Esophagus squamous epithelium (tissue), 5 donors: ENCODE results near the gene ATF2. TPM values are rescaled to one million over a fixed set of nuclear protein-coding genes. Genes with fewer than 3 reads are reported as not detected.
A peak's percentile ranks its signal among the peaks of the same experiment; 100 is the strongest.

Experiments
- DNase-seq: peaks from one replicate; lab custom pipeline; 2025; lab: John Stamatoyannopoulos, UW
- H3K27ac ChIP-seq, 4 donors: fragments of 200-600 bp; sonication (generic); one replicate each; pipeline ENCODE4 v1.5.1; 2016 to 2019; ENCODE audit warnings: mild to moderate bottlenecking in 1 of 4
- H3K27me3 ChIP-seq, 4 donors: fragments of 200-600 bp; sonication (generic); 1 replicate in 3 of 4; 2 replicates in 1 of 4; pipeline versions ENCODE4 v1.5.1 to v1.6.0; 2017 to 2021; ENCODE audit warnings: antibody characterized with exemption in 1 of 4
- H3K36me3 ChIP-seq, 3 donors: fragments of 200-600 bp; sonication (generic); one replicate each; pipeline ENCODE4 v1.5.1; 2016 to 2019
- H3K4me1 ChIP-seq, 3 donors: fragments of 200-600 bp; sonication (generic); one replicate each; pipeline ENCODE4 v1.5.1; 2017 to 2019
- H3K4me3 ChIP-seq, 4 donors: fragments of 200-600 bp; sonication (generic); 1 replicate in 3 of 4; 2 replicates in 1 of 4; pipeline ENCODE4 v1.5.1; 2016 to 2019; ENCODE audit warnings: mild to moderate bottlenecking in 2 of 4, moderate library complexity in 1 of 4
- H3K9me3 ChIP-seq, 3 donors: fragments of 200-600 bp; sonication (generic); one replicate each; pipeline ENCODE4 v1.5.1; 2016 to 2019
- POLR2A ChIP-seq, 4 donors: fragments of 450-650 bp; IDR thresholded peaks; one replicate each; pipeline ENCODE4 v1.6.1; 2017; ENCODE audit warnings: antibody characterized with exemption in 4 of 4, mild to moderate bottlenecking in 4 of 4, moderate library complexity in 3 of 4
- WGBS, 2 donors: methylation state at CpG; one replicate each; pipeline ENCODE4 v1.1.5; 2018; 5-methylcytosine and 5-hydroxymethylcytosine counted together
- intact Hi-C: fragments of 100-400 bp; cut with DNase I; formaldehyde crosslinking; loops from one replicate; pipeline ENCODE4 v1.15.0; 2022
- total RNA-seq, 4 donors: library from RNA; depleted of rRNA; stranded (reverse); fragments of >200 nt; gene quantifications; one replicate each; pipeline ENCODE4 v1.1.0, GENCODE V29; 2016
- TF ChIP-seq, protein P1 (sequence below), 6 experiments: fragments of 450-650 bp in 4 of 6; fragments of 200-600 bp in 2 of 6; sonication (generic) in 2 of 6; IDR thresholded peaks; one replicate each; pipeline ENCODE4 v1.5.1; 2016 to 2019; ENCODE audit warnings: antibody characterized with exemption in 6 of 6, mild to moderate bottlenecking in 4 of 6, moderate library complexity in 4 of 6
- donor health status: DM: yes; HTN: yes; CAD: no.

ATF2 gene, protein sequence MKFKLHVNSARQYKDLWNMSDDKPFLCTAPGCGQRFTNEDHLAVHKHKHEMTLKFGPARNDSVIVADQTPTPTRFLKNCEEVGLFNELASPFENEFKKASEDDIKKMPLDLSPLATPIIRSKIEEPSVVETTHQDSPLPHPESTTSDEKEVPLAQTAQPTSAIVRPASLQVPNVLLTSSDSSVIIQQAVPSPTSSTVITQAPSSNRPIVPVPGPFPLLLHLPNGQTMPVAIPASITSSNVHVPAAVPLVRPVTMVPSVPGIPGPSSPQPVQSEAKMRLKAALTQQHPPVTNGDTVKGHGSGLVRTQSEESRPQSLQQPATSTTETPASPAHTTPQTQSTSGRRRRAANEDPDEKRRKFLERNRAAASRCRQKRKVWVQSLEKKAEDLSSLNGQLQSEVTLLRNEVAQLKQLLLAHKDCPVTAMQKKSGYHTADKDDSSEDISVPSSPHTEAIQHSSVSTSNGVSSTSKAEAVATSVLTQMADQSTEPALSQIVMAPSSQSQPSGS
- total RNA-seq: 10 to 100 TPM in 3 of 4 donors, 1 to 10 TPM in 1; 9.9 to 40.1 (median 18.0) TPM

DNA sequence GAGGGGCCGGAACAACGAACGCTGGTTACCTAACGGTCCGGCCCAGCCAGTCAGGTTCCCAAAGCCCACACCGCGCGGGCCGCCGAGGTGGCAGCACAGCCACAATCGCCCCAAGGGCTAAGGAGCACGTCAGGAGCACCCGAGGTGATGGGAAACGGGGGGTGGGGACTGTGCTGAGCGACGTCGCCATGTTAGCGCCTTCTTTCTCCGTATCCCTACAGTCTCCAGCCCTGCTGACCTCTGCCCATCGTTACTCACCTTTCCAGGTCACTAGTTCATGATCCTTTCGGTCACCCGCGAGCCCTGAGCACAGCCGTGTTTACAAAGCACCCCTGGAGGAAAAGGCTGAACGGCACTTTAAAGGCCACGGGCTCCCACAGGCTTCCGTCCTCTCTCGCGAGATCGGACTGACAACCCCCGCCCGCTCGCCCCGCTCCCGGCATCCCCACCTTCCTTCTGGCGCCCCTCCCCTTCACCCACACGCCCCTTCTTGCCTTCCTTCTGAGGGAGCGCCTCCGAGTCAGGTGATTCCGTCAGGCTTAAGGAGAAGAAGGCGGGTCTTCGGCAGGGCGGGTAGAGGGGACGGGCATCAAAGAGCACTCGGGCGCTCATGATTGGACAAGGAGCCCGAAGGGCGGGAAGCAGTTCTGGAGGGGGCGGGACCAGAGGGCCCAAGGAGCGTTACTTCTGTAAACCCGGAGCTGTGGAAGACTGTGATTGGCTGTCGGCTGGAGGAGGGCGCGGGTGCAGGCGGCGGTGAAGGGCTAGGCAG, at the start of gene ATF2:
Gene ATF2 (minus strand): TSS at position 412 of the 772 bp plus-strand sequence. CDS start 31,760 bp downstream, outside the sequence.
- Histone ChIP-seq H3K4me1 (peaks cover 0 to 30% (median 8%) of the 10 kb centered on the region in 3 donors), H3K36me3 (peaks cover 0 to 6% (median 0%) of the 10 kb centered on the region in 3 donors), H3K9me3 (no peaks in the 10 kb centered on the region), H3K4me3 (peak within 1 kb of the TSS; percentile 77 to 89 (median 79)), H3K27ac (peak within 1 kb of the TSS; percentile 90 to 97 (median 94)), H3K27me3 (no peaks in the 10 kb centered on the region)
- TF ChIP-seq, protein P1, sequence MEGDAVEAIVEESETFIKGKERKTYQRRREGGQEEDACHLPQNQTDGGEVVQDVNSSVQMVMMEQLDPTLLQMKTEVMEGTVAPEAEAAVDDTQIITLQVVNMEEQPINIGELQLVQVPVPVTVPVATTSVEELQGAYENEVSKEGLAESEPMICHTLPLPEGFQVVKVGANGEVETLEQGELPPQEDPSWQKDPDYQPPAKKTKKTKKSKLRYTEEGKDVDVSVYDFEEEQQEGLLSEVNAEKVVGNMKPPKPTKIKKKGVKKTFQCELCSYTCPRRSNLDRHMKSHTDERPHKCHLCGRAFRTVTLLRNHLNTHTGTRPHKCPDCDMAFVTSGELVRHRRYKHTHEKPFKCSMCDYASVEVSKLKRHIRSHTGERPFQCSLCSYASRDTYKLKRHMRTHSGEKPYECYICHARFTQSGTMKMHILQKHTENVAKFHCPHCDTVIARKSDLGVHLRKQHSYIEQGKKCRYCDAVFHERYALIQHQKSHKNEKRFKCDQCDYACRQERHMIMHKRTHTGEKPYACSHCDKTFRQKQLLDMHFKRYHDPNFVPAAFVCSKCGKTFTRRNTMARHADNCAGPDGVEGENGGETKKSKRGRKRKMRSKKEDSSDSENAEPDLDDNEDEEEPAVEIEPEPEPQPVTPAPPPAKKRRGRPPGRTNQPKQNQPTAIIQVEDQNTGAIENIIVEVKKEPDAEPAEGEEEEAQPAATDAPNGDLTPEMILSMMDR (IDR thresholded peaks at IDR 0.05): peak in 1 of 6 experiments; percentile 4
- peak in 3 of 4 donors; percentile 5 to 80 (median 59) for TF ChIP-seq POLR2A (IDR thresholded peaks at IDR 0.05)
- WGBS, 2 donors: 0% methylated on average over 11 to 32 of the region's 56 CpGs
- peak; percentile 98 for DNase-seq
- intact Hi-C loops: no loop called here

DNA sequence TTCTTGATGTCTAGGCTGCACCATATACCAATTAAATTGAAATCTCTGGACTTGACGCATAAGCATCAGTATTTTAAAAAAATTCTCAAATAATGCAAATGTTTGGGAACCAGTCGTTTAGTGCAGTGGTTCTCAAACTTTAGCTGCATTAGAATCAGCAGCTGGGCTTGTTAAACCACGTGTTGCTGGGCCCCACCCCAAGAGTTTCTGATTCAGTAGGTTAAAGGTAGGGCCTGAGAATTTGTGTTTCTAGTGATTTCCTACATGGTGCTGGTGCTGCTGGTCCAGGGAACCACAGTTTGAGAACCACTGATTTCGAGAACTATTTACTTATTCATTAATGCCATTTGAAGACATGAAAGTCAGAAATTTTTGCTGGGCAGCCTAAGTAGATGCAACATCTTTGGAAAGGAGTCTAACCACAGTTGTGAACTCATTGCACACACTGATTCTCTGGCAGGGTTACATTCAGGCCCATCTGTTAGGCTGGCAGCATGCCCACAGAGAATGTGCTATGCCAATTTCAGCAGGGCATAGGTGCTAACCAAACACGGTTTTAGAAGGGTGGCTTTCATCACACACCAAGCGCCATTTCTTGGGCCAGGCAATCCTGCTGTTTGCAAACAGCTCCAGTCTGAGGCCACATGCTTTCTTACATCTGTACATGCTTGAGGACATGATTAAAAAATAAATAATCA, 39.9 kb upstream of the ATF2 start:
- no peak overlapping the region for H3K27ac ChIP-seq
- H3K27me3 ChIP-seq: peaks cover 0 to 4% (median 0%) of the 10 kb centered on the region in 4 donors
- 63 to 71% methylated on average over 6 of the region's 6 CpGs for WGBS, 2 donors
- H3K4me1 ChIP-seq: no peaks in the 10 kb centered on the region
- H3K36me3 ChIP-seq: no peaks in the 10 kb centered on the region
- no peak for DNase-seq
- no peak overlapping the region for H3K4me3 ChIP-seq
- H3K9me3 ChIP-seq: no peaks in the 10 kb centered on the region
- intact Hi-C loops: no loop called here
- TF ChIP-seq, protein P1 (IDR thresholded peaks at IDR 0.05): no peak
- TF ChIP-seq POLR2A (IDR thresholded peaks at IDR 0.05): no peak

DNA sequence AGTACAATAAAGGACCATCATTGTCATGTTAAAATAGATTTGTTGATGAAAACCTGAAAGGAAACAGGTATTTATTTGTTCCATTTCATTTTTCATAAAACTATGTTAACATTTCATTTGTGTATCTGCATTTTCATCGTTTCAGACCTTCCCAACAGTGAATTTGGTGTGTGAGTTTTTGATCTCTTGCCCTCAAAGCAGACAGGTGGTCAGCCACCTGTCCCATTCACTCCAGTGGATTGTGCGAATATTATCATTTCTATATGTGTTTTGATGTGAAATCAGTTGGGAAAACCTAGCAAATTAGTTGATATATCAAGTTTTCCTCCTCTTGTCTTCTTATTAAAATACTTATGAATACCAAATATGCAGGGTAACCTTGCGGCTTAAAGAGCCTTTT, 38.9 kb upstream of the ATF2 start:
- no peak overlapping the region for H3K4me3 ChIP-seq
- DNase-seq: no peak
- WGBS, 2 donors: 72 to 73% methylated on average over 3 of the region's 3 CpGs
- H3K27me3 ChIP-seq: peaks cover 0 to 8% (median 0%) of the 10 kb centered on the region in 4 donors
- no peaks in the 10 kb centered on the region for H3K36me3 ChIP-seq
- intact Hi-C loops: no loop called here
- no peak overlapping the region for H3K27ac ChIP-seq
- TF ChIP-seq, protein P1 (IDR thresholded peaks at IDR 0.05): no peak
- TF ChIP-seq POLR2A (IDR thresholded peaks at IDR 0.05): no peak
- no peaks in the 10 kb centered on the region for H3K9me3 ChIP-seq
- no peaks in the 10 kb centered on the region for H3K4me1 ChIP-seq

DNA sequence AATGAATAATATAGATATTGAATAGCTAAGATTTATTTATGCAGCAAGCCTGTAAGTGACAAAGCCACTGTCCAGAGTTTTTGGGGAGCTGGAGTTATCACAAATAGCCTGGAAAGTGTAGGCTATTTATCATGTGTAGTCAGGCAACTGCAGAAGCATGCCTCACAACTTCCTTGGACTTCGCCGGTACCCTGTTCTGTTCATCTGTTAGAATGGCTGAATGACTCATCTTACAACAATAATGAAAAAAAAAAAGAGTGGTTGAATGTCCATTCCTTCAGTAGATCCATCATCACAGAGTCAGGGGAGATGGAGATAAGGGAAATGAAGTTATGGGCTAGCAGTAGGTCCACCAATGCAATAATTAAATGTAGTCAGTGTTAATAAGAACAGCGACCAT, 37.5 kb upstream of the ATF2 start:
- Histone ChIP-seq H3K4me1 (no peaks in the 10 kb centered on the region), H3K36me3 (no peaks in the 10 kb centered on the region), H3K4me3 (no peak overlapping the region), H3K9me3 (no peaks in the 10 kb centered on the region), H3K27me3 (peaks cover 0 to 8% (median 0%) of the 10 kb centered on the region in 4 donors), H3K27ac (no peak overlapping the region)
- intact Hi-C loops: no loop called here
- WGBS, 2 donors: 67 to 76% methylated on average over 3 of the region's 3 CpGs
- DNase-seq: no peak
- TF ChIP-seq POLR2A (IDR thresholded peaks at IDR 0.05): no peak
- TF ChIP-seq, protein P1 (IDR thresholded peaks at IDR 0.05): no peak
